ENCODE data around the gene MYO5A.

MYO5A gene

GRCh38 chr15:52284164-52284563 is 244.5 kb downstream of the MYO5A start:
- DNase-seq: no peak

GRCh38 chr15:52283281-52283680 is 245.4 kb downstream of the MYO5A start:
- DNase-seq: no peak

- DNase-seq: no peak
Observed at GRCh38 chr15:52282418-52282817, 246.3 kb downstream of the MYO5A start.

- DNase-seq: no peak
Observed at GRCh38 chr15:52281085-52282035, 247.3 kb downstream of the MYO5A start.

GRCh38 chr15:52280326-52281084 is 248.2 kb downstream of the MYO5A start:
- no peak for DNase-seq

- DNase-seq: no peak
Observed at GRCh38 chr15:52278636-52279367, 249.9 kb downstream of the MYO5A start.

- no peak for DNase-seq
Observed at GRCh38 chr15:52278135-52278534, 250.5 kb downstream of the MYO5A start.

- no peak for DNase-seq
Observed at GRCh38 chr15:52277575-52277974, 251.1 kb downstream of the MYO5A start.

- DNase-seq: no peak
Observed at GRCh38 chr15:52276256-52276770, 252.4 kb downstream of the MYO5A start.

GRCh38 chr15:52263563-52264282 is 265.0 kb downstream of the MYO5A start:
- DNase-seq: no peak

GRCh38 chr15:52262364-52262763 is 266.3 kb downstream of the MYO5A start:
- no peak for DNase-seq

- peak in 1 of 2 experiments; percentile 7 for DNase-seq
Observed at GRCh38 chr15:52261498-52262242, 267.0 kb downstream of the MYO5A start.

GRCh38 chr15:52261026-52261425 is 267.7 kb downstream of the MYO5A start:
- DNase-seq: no peak

GRCh38 chr15:52259503-52259902 is 269.2 kb downstream of the MYO5A start:
- no peak for DNase-seq

GRCh38 chr15:52258461-52258860 is 270.2 kb downstream of the MYO5A start:
- no peak for DNase-seq

- no peak for DNase-seq
Observed at GRCh38 chr15:52257734-52258062, 271.0 kb downstream of the MYO5A start.
